Measurements from ENCODE around the gene SUV39H2.

Gene SUV39H2

DNA sequence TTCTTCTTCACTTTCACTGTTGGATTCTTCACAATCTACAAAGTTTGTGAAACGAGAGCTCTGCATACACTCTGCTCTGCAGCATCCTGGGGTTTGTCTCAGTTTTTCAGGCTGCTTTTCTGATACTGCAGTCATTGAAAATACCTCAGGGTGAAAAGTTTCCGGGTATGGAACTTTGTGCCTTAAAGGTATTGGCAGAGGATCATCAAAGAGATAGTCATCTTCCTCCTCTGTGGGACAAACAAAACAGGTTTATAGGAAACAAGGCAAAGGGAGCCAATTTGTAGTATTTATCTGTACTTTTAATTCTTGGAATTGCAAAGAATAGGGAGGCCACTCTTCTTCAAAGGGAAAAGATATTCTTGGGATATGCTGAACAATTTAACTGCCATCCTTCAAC lies 30.4 kb downstream of the SUV39H2 start:
- TF ChIP-seq, protein P1, sequence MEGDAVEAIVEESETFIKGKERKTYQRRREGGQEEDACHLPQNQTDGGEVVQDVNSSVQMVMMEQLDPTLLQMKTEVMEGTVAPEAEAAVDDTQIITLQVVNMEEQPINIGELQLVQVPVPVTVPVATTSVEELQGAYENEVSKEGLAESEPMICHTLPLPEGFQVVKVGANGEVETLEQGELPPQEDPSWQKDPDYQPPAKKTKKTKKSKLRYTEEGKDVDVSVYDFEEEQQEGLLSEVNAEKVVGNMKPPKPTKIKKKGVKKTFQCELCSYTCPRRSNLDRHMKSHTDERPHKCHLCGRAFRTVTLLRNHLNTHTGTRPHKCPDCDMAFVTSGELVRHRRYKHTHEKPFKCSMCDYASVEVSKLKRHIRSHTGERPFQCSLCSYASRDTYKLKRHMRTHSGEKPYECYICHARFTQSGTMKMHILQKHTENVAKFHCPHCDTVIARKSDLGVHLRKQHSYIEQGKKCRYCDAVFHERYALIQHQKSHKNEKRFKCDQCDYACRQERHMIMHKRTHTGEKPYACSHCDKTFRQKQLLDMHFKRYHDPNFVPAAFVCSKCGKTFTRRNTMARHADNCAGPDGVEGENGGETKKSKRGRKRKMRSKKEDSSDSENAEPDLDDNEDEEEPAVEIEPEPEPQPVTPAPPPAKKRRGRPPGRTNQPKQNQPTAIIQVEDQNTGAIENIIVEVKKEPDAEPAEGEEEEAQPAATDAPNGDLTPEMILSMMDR (conservative IDR thresholded peaks at IDR 0.05; ENCODE audit: low read depth): no peak
- no peak overlapping the region for H3K27ac ChIP-seq
- CTCF ChIA-PET: no interaction called here
- POLR2A ChIA-PET (ENCODE audit: low non-redundant PET): no interaction called here
- DNase-seq (ENCODE audit: low spot score): no peak

DNA sequence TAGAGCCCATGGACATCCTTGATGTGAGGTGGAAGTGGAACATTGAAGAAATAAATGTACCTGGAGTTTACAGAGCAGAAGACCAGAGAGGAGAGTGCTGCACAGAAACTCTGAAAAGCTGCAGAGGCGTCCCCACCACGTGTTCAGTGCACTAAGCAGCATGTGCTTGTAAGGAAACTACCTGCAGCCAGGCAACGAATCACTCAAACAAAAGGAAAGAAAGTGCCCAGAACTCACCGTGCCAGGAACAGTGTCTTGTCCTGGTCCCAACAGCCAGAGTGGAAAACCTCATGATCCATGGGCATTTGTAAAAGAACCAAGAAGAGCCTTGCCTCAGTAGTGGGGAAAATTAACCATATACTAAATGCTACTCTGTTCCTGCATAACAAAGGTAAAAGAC lies 32.3 kb downstream of the SUV39H2 start:
- TF ChIP-seq, protein P1 (conservative IDR thresholded peaks at IDR 0.05; ENCODE audit: low read depth): no peak
- DNase-seq (ENCODE audit: low spot score): no peak
- CTCF ChIA-PET: no interaction called here

DNA sequence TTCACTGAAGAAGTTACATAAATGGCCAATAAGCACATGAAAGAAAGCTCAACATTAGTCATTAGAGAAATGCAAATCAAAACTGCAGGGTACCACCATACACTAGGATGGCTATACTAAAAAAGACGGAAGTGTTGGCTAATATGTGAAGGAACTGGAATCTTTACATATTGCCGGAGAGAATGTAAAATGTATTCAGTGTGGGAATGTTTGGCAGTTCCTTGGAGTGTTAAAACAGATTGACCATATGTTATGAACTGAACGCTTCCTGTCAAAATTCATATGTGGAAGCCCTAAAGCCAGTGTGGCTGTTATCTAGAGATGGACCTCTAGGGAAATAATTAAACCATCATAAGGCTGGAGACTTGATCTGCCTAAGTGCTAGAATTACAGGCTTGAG lies 33.1 kb downstream of the SUV39H2 start:
- no peak for DNase-seq (ENCODE audit: low spot score)
- CTCF ChIA-PET: interaction anchor here (0.5 kb wide), 1 partner anchor 461 kb away, joined by 3 read pairs; no protein-coding TSS in a partner anchor
- TF ChIP-seq, protein P1 (conservative IDR thresholded peaks at IDR 0.05; ENCODE audit: low read depth): no peak
- POLR2A ChIA-PET (ENCODE audit: low non-redundant PET): no interaction called here
- no peak overlapping the region for H3K27ac ChIP-seq

More for the DNA sequence above, 32.3 kb downstream of the SUV39H2 start:
- POLR2A ChIA-PET (ENCODE audit: low non-redundant PET): no interaction called here
- H3K27ac ChIP-seq: no peak overlapping the region

DNA sequence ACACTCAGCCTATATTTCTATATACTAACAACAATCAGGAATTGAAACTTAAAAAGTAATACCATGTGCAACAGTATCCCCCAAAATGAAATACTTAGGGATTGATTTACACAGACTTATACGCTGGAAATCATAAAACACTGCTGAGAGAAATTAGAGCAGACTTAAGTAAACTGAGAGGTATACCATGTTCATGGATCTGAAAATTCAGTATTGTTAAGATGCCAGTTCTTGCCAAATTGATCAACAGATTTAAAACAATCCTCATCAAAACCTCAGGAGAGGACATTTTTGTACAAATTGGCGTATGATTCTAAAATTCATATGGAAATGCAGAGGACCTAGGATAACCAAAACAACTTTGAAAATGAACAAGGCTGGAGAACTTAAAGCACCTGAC lies 37.9 kb downstream of the SUV39H2 start:
- ChIA-PET CTCF (no interaction called here), POLR2A (ENCODE audit: low non-redundant PET) (no interaction called here)
- no peak for DNase-seq (ENCODE audit: low spot score)
- H3K27ac ChIP-seq: no peak overlapping the region
- TF ChIP-seq, protein P1 (conservative IDR thresholded peaks at IDR 0.05; ENCODE audit: low read depth): no peak

DNA sequence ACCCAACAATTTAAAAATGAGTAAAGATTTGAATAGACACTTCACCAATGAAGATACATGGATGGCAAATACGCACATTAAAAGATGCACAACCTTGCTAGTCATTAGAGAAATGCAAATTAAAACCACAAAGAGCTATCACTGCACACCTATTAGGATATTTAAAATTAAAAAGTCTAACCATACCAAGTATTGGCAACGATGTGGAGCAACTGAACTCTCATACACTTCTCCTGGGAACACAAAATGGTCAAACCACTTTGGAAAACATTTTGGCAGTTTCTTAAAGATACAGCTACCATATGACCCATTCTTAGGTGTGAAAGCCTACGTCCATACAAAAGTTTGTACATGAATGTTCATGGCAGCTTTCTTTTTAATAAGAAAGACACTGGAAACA lies 39.2 kb downstream of the SUV39H2 start:
- TF ChIP-seq, protein P1 (conservative IDR thresholded peaks at IDR 0.05; ENCODE audit: low read depth): no peak
- H3K27ac ChIP-seq: no peak overlapping the region
- CTCF ChIA-PET: no interaction called here
- DNase-seq (ENCODE audit: low spot score): no peak
- POLR2A ChIA-PET (ENCODE audit: low non-redundant PET): no interaction called here

DNA sequence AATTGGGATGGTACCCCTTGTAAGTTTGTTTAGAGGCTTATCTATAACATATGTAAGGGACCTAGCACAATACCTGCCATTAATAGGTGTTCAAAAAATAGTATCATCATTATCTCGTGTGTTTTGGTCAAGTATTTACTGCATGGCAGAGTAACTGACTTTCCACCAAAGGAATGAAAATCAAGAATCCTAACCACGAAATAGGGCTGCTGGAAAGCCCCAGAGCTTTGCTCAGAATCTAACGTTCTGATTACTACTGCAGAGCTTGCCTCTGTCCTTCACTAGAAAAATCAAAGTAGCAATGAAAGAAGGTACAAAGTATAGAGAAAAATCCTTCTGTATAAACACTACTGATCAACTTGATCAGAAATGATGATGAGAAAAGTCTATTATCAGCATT lies 40.3 kb downstream of the SUV39H2 start:
- no peak for DNase-seq (ENCODE audit: low spot score)
- CTCF ChIA-PET: no interaction called here
- no peak overlapping the region for H3K27ac ChIP-seq
- POLR2A ChIA-PET (ENCODE audit: low non-redundant PET): no interaction called here
- TF ChIP-seq, protein P1 (conservative IDR thresholded peaks at IDR 0.05; ENCODE audit: low read depth): no peak

DNA sequence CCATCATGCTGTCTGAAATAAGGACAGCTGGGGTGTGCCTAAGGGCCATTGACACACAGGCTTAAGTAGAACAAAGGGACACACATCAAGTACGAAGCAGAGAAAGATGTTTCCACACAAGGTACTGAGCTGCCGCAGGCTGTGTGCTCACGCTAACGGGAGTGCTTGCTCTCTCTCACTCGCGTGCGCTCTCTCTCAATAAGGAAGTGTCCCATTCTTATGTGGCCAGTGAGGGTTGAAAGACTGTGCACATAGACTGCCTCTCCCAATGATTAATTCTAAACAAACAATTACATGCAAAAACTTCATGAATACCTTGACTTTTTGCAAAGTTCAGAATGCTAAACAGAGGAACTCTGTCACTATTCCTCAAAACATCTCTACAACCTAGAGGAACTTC lies 45.3 kb downstream of the SUV39H2 start:
- H3K27ac ChIP-seq: no peak overlapping the region
- DNase-seq (ENCODE audit: low spot score): no peak
- TF ChIP-seq, protein P1 (conservative IDR thresholded peaks at IDR 0.05; ENCODE audit: low read depth): no peak
- POLR2A ChIA-PET (ENCODE audit: low non-redundant PET): no interaction called here
- CTCF ChIA-PET: no interaction called here

Measured in RWPE1 (cell line).